SK-N-SH treated with all-trans-retinoic acid at 6 μM for 48 hours (cell line): ENCODE data around the gene HSD11B2.

Source experiments
- CREB5 ChIP-seq: fragments of 250-450 bp; sonication (Bioruptor Pico); IDR thresholded peaks from 2 replicates; pipeline ENCODE4 v1.5.1; 2020; ENCODE audit warnings: low read depth, mild to moderate bottlenecking, moderate library complexity
- ISL1 ChIP-seq: fragments of 250-450 bp; sonication (Bioruptor Pico); IDR thresholded peaks from 2 replicates; pipeline ENCODE4 v2.1.2; 2022; ENCODE audit warnings: mild to moderate bottlenecking, moderate library complexity
- PPARA ChIP-seq: fragments of 250-450 bp; sonication (Bioruptor Pico); IDR thresholded peaks from 2 replicates; pipeline ENCODE4 v1.5.0; 2020; ENCODE audit warnings: mild to moderate bottlenecking, borderline replicate concordance
- ZFP3 ChIP-seq: fragments of 250-450 bp; sonication (Bioruptor Pico); IDR thresholded peaks from 2 replicates; pipeline ENCODE4 v1.5.0; 2020; ENCODE audit warnings: mild to moderate bottlenecking, moderate library complexity

GRCh38 chr16:67454104-67454503 lies 23.2 kb downstream of the HSD11B2 start:
- TF ChIP-seq ZFP3: no peak
- no peak for TF ChIP-seq PPARA (CRISPR knock-in tag)
- TF ChIP-seq ISL1 (CRISPR knock-in tag): no peak
- TF ChIP-seq CREB5 (CRISPR knock-in tag): no peak
